Right atrium auricular region (tissue), 2 donors: ENCODE results near the gene MAGI1. TPM values are rescaled to one million over a fixed set of nuclear protein-coding genes. Genes with fewer than 3 reads are reported as not detected.

ENCODE experiments used
- DNase-seq: peaks from one replicate; pipeline ENCODE4 v3.0.0-alpha.2; 2019; ENCODE audit warnings: low spot score
- H3K27ac ChIP-seq, 2 donors: fragments of 200-600 bp; sonication (generic); 1 replicate in 1 of 2; 2 replicates in 1 of 2; pipeline ENCODE4 v1.5.1; 2016 to 2019
- H3K27me3 ChIP-seq, 2 donors: fragments of 200-600 bp; sonication (generic); one replicate each; pipeline versions ENCODE4 v1.5.1 to v1.6.0; 2017 to 2019
- H3K36me3 ChIP-seq: fragments of 200-600 bp; sonication (generic); one replicate; pipeline ENCODE4 v1.5.1; 2016
- H3K4me1 ChIP-seq, 2 donors: fragments of 200-600 bp; sonication (generic); one replicate each; pipeline versions ENCODE4 v1.5.1 to v1.6.0; 2017 to 2019
- H3K4me3 ChIP-seq, 2 donors: fragments of 200-600 bp; sonication (generic); 1 replicate in 1 of 2; 2 replicates in 1 of 2; pipeline ENCODE4 v1.5.1; 2017 to 2019; ENCODE audit warnings: mild to moderate bottlenecking in 1 of 2, moderate library complexity in 1 of 2
- H3K9me3 ChIP-seq, 2 donors: fragments of 200-600 bp; sonication (generic); one replicate each; pipeline ENCODE4 v1.5.1; 2019
- total RNA-seq, 2 donors: library from RNA; depleted of rRNA; stranded (reverse); fragments of >200 nt; gene quantifications; one replicate each; pipeline ENCODE4 v1.1.0, GENCODE V29; 2016
- TF ChIP-seq, protein P1 (sequence below), 2 donors: fragments of 200-600 bp; sonication (generic); IDR thresholded peaks; one replicate each; pipeline ENCODE4 v1.5.1; 2019; ENCODE audit warnings: antibody characterized with exemption in 2 of 2

The MAGI1 gene
- total RNA-seq, 2 donors from 2014 or later, result 28.5 to 34.8 TPM

GRCh38 chr3:65706776-65707568, 331.7 kb downstream of the MAGI1 start:
- Histone ChIP-seq H3K36me3 (no peaks in the 10 kb centered on the region), H3K27ac (no peak overlapping the region), H3K9me3 (no peaks in the 10 kb centered on the region), H3K4me3 (no peak overlapping the region), H3K27me3 (no peaks in the 10 kb centered on the region), H3K4me1 (no peaks in the 10 kb centered on the region)
- DNase-seq, result no peak
- TF ChIP-seq, protein P1, sequence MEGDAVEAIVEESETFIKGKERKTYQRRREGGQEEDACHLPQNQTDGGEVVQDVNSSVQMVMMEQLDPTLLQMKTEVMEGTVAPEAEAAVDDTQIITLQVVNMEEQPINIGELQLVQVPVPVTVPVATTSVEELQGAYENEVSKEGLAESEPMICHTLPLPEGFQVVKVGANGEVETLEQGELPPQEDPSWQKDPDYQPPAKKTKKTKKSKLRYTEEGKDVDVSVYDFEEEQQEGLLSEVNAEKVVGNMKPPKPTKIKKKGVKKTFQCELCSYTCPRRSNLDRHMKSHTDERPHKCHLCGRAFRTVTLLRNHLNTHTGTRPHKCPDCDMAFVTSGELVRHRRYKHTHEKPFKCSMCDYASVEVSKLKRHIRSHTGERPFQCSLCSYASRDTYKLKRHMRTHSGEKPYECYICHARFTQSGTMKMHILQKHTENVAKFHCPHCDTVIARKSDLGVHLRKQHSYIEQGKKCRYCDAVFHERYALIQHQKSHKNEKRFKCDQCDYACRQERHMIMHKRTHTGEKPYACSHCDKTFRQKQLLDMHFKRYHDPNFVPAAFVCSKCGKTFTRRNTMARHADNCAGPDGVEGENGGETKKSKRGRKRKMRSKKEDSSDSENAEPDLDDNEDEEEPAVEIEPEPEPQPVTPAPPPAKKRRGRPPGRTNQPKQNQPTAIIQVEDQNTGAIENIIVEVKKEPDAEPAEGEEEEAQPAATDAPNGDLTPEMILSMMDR (IDR thresholded peaks at IDR 0.05), result no peak

- no peak overlapping the region for H3K4me3 ChIP-seq
- H3K36me3 ChIP-seq, result no peaks in the 10 kb centered on the region
- DNase-seq, result no peak
- no peak overlapping the region for H3K27ac ChIP-seq
- no peaks in the 10 kb centered on the region for H3K4me1 ChIP-seq
- TF ChIP-seq, protein P1 (IDR thresholded peaks at IDR 0.05), result no peak
- no peaks in the 10 kb centered on the region for H3K9me3 ChIP-seq
- H3K27me3 ChIP-seq, result no peaks in the 10 kb centered on the region
These were observed 332.4 kb downstream of the MAGI1 start for GRCh38 chr3:65706301-65706700.

DNA sequence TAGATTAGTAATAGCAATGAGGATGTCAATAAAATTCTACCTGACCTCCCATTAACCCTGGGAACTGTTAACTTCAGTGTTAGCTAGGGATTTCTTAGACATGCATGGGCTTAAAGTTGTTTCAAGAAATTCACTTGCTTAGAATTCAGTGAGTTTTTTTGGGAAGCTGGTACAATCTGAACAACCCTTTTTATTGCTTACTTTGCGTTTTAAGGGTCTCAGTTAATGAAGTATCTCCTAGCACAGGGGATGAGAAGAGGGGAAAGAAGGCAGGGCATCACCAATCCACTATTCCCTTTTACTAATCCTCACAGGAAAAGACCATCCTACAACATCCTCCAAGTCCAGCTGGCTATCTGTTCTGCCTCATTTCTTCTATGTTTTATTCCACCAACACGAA, 334.9 kb downstream of the MAGI1 start:
- no peaks in the 10 kb centered on the region for H3K27me3 ChIP-seq
- H3K4me3 ChIP-seq, result no peak overlapping the region
- no peak for DNase-seq
- no peaks in the 10 kb centered on the region for H3K9me3 ChIP-seq
- no peaks in the 10 kb centered on the region for H3K36me3 ChIP-seq
- TF ChIP-seq, protein P1 (IDR thresholded peaks at IDR 0.05), result no peak
- H3K4me1 ChIP-seq, result no peaks in the 10 kb centered on the region
- no peak overlapping the region for H3K27ac ChIP-seq

DNA sequence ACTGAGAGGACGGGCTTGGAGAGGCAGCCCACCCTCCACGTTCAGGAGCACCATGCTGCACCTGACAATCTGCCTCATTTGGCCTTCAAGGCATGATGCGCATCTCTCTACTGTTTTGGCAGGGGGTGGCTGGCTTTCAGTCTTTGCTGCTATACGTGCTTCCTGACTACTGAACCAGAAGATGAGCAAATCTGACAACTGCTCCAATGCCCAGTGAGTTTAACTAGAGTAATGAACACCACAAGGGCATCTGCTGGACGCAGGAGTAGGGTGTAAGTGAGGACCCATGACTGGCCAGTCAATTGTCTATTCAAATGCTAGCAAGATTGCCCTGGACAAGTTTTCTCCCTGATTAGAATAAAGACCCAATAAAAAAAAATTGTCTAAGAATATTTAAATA, 335.7 kb downstream of the MAGI1 start:
- DNase-seq, result no peak
- no peaks in the 10 kb centered on the region for H3K27me3 ChIP-seq
- no peaks in the 10 kb centered on the region for H3K36me3 ChIP-seq
- H3K27ac ChIP-seq, result no peak overlapping the region
- H3K4me3 ChIP-seq, result no peak overlapping the region
- H3K4me1 ChIP-seq, result no peaks in the 10 kb centered on the region
- TF ChIP-seq, protein P1 (IDR thresholded peaks at IDR 0.05), result no peak
- no peaks in the 10 kb centered on the region for H3K9me3 ChIP-seq

GRCh38 chr3:65702202-65702601, 336.5 kb downstream of the MAGI1 start:
- H3K4me3 ChIP-seq, result no peak overlapping the region
- H3K36me3 ChIP-seq, result no peaks in the 10 kb centered on the region
- H3K27ac ChIP-seq, result no peak overlapping the region
- H3K27me3 ChIP-seq, result no peaks in the 10 kb centered on the region
- no peaks in the 10 kb centered on the region for H3K9me3 ChIP-seq
- TF ChIP-seq, protein P1 (IDR thresholded peaks at IDR 0.05), result no peak
- no peak for DNase-seq
- no peaks in the 10 kb centered on the region for H3K4me1 ChIP-seq

GRCh38 chr3:65701516-65701915, 337.2 kb downstream of the MAGI1 start:
- Histone ChIP-seq H3K4me3 (no peak overlapping the region), H3K4me1 (no peaks in the 10 kb centered on the region), H3K27ac (no peak overlapping the region), H3K9me3 (no peaks in the 10 kb centered on the region), H3K27me3 (no peaks in the 10 kb centered on the region), H3K36me3 (no peaks in the 10 kb centered on the region)
- TF ChIP-seq, protein P1 (IDR thresholded peaks at IDR 0.05), result no peak
- no peak for DNase-seq
